Measurements from ENCODE around the gene ZDHHC17.

The ZDHHC17 gene

GRCh38 chr12:76878899-76879709 lies 115.2 kb downstream of the ZDHHC17 start, which contains the start of gene CSRP2:
CSRP2 (minus strand) TSS chr12:76879019; CDS start chr12:76866260, 12,759 bp downstream.
- peak; percentile 22 to 63 (median 24) for DNase-seq

GRCh38 chr12:76879710-76880518 lies 116.0 kb downstream of the ZDHHC17 start:
- no peak for DNase-seq

- no peak for DNase-seq
Measured at GRCh38 chr12:76880519-76881023, 116.7 kb downstream of the ZDHHC17 start.

- DNase-seq: no peak
Measured at GRCh38 chr12:76881142-76881541, 117.2 kb downstream of the ZDHHC17 start.

- DNase-seq: no peak
Measured at GRCh38 chr12:76882367-76882766, 118.5 kb downstream of the ZDHHC17 start.

GRCh38 chr12:76883151-76883550 lies 119.2 kb downstream of the ZDHHC17 start:
- no peak for DNase-seq

GRCh38 chr12:76883811-76884210 lies 119.9 kb downstream of the ZDHHC17 start:
- no peak for DNase-seq

- no peak for DNase-seq
Measured at GRCh38 chr12:76888775-76889174, 124.9 kb downstream of the ZDHHC17 start.

GRCh38 chr12:76890151-76891143 lies 126.5 kb downstream of the ZDHHC17 start:
- DNase-seq: no peak

GRCh38 chr12:76891609-76892008 lies 127.7 kb downstream of the ZDHHC17 start:
- DNase-seq: no peak

GRCh38 chr12:76895796-76896195 lies 131.9 kb downstream of the ZDHHC17 start:
- no peak for DNase-seq

GRCh38 chr12:76896274-76896673 lies 132.4 kb downstream of the ZDHHC17 start:
- DNase-seq: no peak

GRCh38 chr12:76898442-76898841 lies 134.5 kb downstream of the ZDHHC17 start:
- no peak for DNase-seq

GRCh38 chr12:76899522-76899921 lies 135.6 kb downstream of the ZDHHC17 start:
- no peak for DNase-seq

- no peak for DNase-seq
Measured at GRCh38 chr12:76901628-76902380, 137.9 kb downstream of the ZDHHC17 start.
